ENCODE measurements around the gene NCK1. TPM values are rescaled to one million over a fixed set of nuclear protein-coding genes. Genes with fewer than 3 reads are reported as not detected.

NCK1 gene
- total and polyA plus RNA-seq, 9 of the 15 experiments (the other 6 are each of a cell fraction or from before 2014, with no cell fraction given) = 17.3 to 30.5 (median 25.0) TPM

DNA sequence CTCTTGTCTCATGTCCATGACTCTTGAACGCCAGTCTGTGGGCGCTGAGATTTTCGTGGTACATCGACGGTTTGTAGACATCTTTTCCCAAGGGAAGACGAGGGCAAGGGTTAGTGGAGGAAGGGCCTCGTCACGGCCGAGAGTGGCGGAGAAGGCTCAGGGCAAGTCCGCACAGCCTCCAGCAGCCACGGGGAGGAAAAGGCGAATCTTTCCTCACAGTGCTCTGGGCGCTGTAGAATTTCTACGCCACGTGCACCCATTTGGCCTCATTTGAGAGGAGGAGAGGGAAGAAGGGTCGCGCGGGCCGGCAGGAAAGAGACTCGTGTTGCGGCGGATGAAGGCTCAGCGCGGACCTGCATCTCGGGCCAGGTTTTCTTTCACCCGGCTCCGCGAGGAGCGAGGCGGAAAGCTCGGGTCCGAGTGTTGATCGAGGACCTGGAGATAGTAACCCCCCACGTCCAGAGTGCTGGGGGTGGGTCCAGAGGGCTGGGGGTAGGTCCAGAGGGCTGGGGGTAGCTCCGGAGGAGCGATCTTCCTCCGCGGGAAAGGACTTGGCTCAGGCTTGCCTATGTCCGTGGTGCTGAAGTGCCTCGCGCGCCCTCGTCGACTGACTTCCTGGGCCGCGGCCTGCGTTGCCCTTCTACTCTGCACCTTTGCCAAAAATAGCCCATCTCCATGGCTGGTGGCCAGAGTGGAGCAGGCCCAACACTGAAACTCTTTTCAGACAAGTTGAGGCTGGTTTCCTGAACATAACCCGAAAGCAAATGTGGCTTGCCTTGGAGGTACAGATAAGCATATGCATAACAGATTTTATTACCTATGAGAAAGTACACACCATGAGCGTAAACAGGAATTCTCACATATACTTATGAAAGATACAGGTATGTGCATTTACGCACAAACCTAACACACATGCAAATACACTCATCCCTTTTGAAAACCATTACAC lies 42.0 kb upstream of the NCK1 start (continued):
- TF ChIP-seq ZBTB40 (IDR thresholded peaks at IDR 0.05) = no peak
- TF ChIP-seq ZBTB40 (CRISPR knock-in tag; IDR thresholded peaks at IDR 0.05) = 0 out of 2 replicates have a peak, but pooled peaks have one; percentile 23
- TF ChIP-seq SAP30 (IDR thresholded peaks at IDR 0.05; ENCODE audit: borderline replicate concordance, insufficient read depth, low read depth, low read length, poor library complexity, severe bottlenecking) = peak; percentile 17
- TF ChIP-seq MEF2A (IDR thresholded peaks at IDR 0.05; ENCODE audit: control insufficient read depth, low read depth, low read length) = peak; percentile 84
- TF ChIP-seq MIER1 (IDR thresholded peaks at IDR 0.05; ENCODE audit: low read depth) = peak; percentile 74
